Neuron (in vitro differentiated cells): Measurements from ENCODE around the gene GSK3A.

ENCODE experiments used
- H2AFZ ChIP-seq: one replicate; pipeline ENCODE4 v1.6.1; 2013; ENCODE audit warnings: low read depth, mild to moderate bottlenecking, inconsistent platforms, low read length, moderate library complexity
- H3K27me3 ChIP-seq: one replicate; pipeline ENCODE4 v1.6.1; 2013; ENCODE audit warnings: low read length; ENCODE audit not compliant: insufficient read depth
- H3K36me3 ChIP-seq: one replicate; pipeline ENCODE4 v1.6.1; 2013; ENCODE audit warnings: low read length; ENCODE audit not compliant: insufficient read depth
- H3K4me1 ChIP-seq: one replicate; pipeline ENCODE4 v1.6.1; 2013; ENCODE audit warnings: low read length; ENCODE audit not compliant: insufficient read depth
- H3K4me3 ChIP-seq: 2 replicates; pipeline ENCODE4 v1.5.1; 2013; ENCODE audit warnings: mild to moderate bottlenecking, low read length, moderate library complexity
- H3K9me3 ChIP-seq: one replicate; pipeline ENCODE4 v1.6.1; 2013; ENCODE audit warnings: low read length

The GSK3A gene

DNA sequence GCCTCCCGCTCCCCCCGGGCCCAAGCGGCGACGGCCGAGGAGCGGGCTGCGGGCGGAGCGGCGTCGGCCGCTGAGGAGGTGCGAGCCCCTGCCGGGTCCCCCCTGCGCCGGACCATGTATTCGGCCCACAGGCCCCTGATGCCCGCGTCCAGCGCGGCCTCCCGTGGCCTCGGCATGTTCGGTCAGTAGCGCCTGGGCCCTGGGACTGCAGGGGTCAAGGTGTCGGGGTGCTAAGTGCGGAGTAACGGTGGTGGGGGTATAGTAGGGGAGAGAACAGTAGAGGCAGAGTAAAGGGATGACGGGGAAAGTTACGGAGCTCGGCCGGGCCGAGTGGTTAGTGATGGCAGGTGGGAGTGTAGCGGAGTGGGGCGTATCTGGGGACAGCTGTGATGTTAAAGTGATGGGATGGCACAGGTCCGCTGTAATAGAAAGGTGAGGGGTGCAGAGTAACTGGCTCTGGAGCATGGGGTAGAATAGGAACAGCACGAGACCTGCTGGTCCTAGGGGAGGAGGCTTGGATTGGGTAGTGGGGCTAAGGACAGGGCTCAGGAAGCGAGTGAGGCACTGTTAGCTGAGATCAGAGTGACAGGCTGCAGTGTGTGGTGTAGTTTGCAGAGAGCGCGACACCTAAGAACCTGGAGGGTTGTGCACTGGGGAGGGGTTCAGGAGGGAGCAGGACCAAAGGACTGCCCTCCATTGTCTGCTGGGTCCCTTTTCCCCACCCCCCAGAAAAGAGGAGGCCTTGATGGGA lies 42.4 kb upstream of the GSK3A start:
- H3K4me3 ChIP-seq: peak overlapping the region; percentile 67
- peaks cover 32% of the 10 kb centered on the region for H3K36me3 ChIP-seq
- no peaks in the 10 kb centered on the region for H3K9me3 ChIP-seq
- no peaks in the 10 kb centered on the region for H3K27me3 ChIP-seq
- H2AFZ ChIP-seq: no peak overlapping the region
- peaks cover 42% of the 10 kb centered on the region for H3K4me1 ChIP-seq

DNA sequence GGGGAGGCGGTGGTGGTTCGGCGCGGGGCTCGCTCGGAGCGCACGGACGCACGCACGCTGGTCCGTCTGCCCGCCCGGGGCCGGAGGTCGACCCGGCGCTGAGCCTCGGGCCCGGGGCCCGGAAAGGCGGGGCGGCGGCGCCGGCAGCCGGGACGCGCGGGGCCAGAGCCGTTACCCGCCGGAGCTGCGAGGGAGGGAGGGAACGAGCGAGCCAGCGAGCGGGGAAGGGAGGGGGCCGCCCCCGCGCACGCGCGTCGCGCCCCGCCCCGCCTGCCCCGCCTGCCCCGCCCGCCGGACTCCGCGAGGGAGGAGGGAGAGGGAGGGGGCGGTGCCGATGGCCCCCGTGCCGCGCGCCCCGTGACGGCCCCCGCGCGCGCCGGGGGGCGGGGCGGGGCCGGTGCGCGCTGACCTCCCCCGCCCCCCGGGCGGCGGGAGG lies 41.7 kb upstream of the GSK3A start:
- Histone ChIP-seq H2AFZ (no peak overlapping the region), H3K4me3 (peak overlapping the region; percentile 49), H3K36me3 (peaks cover 25% of the 10 kb centered on the region), H3K9me3 (no peaks in the 10 kb centered on the region), H3K4me1 (peaks cover 48% of the 10 kb centered on the region), H3K27me3 (no peaks in the 10 kb centered on the region)

DNA sequence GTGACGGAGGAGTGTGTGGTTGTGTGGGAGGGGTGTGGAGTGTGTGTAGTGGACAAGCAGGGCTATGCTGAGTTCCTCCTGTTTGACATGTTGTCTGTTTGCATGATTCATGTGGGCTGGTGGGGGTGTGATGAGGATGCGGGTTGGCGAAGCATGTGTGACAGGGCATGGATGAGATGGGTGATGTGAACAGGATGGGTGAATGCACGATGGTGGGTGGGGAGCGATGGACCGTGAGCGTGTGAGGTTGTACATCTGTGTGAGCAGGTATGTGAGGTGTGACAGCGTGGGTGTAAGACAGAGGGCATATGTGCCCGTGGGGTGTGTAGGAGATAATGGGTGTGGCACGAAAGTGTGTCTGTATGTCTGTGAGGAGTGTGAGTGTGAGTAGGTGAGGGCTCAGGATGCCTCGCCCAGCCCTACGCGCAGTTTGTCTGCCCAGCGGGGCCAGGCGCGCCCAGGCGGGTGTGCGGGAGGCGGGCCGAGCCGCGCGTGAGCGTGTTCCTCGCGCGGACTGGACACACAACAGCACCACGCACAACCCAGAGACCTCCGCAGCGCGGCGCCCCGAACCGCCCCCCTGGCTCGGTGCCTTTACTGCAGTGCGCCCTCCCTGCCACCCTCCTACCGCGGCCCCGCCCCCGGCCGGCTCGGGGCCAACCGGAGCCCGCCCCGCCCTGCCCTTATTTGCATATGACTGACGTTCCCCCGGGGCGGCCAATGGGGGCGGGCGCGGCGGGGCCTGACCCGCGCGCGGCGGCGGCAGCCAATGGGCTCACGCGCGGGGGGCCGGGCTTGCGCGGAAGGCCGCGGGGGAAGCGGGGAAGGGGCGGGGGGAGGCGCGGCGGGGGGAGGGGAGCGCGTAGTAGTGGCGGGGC lies 41.0 kb upstream of the GSK3A start:
- H3K4me3 ChIP-seq: peak overlapping the region; percentile 49

DNA sequence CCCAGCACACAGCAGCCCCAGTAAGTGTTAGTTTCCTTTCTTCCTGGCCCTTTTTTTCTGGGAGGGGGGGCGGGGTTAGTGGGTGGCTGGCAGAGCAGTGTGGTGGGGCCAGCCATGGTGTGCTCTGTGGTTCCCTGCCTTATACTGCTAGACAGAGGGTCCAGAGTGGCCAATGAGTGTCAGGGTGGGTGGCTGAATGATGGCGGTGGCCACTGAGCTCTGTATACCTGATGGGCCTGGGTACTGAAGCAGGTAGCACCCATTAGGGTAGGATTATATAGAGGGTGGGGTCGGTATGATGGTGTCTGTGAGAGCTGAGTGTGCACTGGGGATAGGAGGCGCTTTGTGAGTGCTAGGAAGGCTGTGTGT lies 40.4 kb upstream of the GSK3A start:
- no peaks in the 10 kb centered on the region for H3K9me3 ChIP-seq
- no peak overlapping the region for H2AFZ ChIP-seq
- H3K4me1 ChIP-seq: peaks cover 52% of the 10 kb centered on the region
- H3K27me3 ChIP-seq: no peaks in the 10 kb centered on the region
- no peak overlapping the region for H3K4me3 ChIP-seq
- peaks cover 12% of the 10 kb centered on the region for H3K36me3 ChIP-seq

More for the DNA sequence above, 41.0 kb upstream of the GSK3A start:
- Histone ChIP-seq H3K9me3 (no peaks in the 10 kb centered on the region), H2AFZ (no peak overlapping the region), H3K27me3 (no peaks in the 10 kb centered on the region), H3K36me3 (peaks cover 18% of the 10 kb centered on the region), H3K4me1 (peaks cover 52% of the 10 kb centered on the region)

DNA sequence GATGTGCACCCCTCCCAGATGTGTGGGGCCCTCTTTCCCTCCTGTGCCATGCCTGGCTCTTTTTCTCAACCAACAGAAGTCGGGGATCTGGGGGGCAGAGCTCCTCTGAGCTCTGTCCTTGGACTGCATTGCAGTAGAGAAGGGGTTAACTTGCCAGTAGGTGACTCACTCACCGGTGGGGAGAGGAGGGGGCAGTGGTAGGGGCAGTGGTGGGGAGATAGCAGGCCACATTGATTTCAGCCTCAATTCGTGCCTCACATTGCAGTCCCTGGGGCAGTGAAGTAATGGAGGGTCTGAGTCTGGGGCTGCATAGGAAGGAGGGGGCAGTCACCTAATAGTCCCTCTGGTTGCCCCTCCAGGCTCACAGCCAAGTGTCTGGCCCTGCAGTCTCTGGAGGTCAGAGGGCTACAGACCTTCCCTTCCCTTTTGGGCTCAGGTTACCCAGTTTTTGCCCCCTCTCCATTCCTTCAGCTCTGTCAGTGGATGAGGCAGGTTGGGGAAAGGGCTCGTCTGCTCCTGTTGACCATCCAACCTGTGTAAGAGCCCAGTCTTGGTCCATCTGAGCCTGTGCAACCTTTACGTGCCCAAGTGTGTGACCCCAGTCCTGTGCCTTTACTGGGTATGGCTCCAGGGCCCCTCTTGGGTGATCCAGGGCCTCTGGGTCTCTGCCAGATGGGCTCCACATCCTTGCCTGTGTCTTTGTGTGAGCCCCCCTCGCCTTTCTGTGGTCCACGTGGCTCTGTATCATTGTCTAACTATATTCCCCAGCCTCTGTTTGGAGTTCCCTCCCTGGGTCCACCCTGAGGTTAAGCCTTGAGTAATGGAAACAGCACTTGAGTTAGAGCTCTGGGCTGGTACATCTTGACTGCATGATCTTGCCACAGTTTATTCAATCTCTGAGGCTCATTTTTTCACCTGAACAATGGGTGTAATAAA lies 39.7 kb upstream of the GSK3A start:
- Histone ChIP-seq H3K4me3 (peak overlapping the region; percentile 77), H3K27me3 (no peaks in the 10 kb centered on the region), H3K4me1 (peaks cover 52% of the 10 kb centered on the region), H3K36me3 (peaks cover 5% of the 10 kb centered on the region), H3K9me3 (no peaks in the 10 kb centered on the region), H2AFZ (no peak overlapping the region)

DNA sequence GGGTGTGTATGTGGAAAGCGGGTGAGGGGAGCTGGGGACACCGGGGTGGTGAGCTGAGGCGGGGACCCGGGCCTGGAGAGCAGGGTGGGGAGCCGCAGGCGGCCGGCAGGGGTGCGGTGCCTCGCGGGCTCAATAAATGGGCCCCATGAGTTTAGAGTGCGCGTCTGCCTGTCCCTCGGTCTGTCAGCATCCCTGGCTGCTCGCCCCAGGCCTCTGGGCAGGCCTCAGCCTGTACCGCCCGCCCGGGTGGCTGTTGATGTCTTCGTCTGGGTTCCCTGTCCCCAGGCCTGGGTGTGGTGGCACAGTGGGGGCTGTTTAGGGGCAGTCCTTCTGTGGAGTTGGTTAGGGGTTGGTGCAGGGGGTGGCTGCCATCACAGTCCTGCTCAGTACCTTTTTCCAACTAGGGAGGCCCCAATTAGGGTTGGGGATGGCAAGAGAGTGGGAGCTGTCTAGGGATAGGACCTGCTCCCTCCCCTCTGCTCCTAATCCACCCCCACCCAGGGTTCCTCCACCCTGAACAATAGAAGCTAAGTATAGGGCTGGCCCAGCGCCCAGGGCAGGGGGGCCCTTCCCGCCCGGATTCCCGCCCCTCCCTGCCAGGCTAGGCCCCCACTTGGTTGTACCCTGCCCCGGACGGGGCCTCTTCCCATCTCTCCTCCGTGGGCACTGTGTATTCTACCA lies 38.9 kb upstream of the GSK3A start:
- Histone ChIP-seq H3K4me3 (peak overlapping the region; percentile 77), H3K4me1 (peaks cover 52% of the 10 kb centered on the region)

DNA sequence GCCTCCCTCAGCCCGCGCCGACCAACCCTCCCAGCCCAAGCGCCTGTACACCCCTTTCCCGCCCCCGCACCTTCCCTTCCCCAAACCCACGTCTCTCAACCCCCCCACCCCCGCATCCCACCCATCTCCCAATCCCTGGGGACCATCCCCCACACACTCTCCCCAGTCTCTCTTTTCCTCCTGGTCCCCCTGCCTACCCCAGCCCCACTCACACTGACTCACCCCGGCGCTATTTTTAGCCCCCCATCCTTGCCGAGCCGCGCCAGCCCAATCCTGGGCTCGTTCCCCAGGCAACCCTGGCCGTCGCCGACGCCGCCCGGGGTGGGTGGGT lies 38.4 kb upstream of the GSK3A start:
- peak overlapping the region; percentile 77 for H3K4me3 ChIP-seq
- H3K9me3 ChIP-seq: no peaks in the 10 kb centered on the region
- H3K36me3 ChIP-seq: no peaks in the 10 kb centered on the region
- H3K4me1 ChIP-seq: peaks cover 47% of the 10 kb centered on the region
- H2AFZ ChIP-seq: no peak overlapping the region
- no peaks in the 10 kb centered on the region for H3K27me3 ChIP-seq

More for the DNA sequence above, 38.9 kb upstream of the GSK3A start:
- Histone ChIP-seq H3K36me3 (no peaks in the 10 kb centered on the region), H3K9me3 (no peaks in the 10 kb centered on the region), H2AFZ (no peak overlapping the region), H3K27me3 (no peaks in the 10 kb centered on the region)

DNA sequence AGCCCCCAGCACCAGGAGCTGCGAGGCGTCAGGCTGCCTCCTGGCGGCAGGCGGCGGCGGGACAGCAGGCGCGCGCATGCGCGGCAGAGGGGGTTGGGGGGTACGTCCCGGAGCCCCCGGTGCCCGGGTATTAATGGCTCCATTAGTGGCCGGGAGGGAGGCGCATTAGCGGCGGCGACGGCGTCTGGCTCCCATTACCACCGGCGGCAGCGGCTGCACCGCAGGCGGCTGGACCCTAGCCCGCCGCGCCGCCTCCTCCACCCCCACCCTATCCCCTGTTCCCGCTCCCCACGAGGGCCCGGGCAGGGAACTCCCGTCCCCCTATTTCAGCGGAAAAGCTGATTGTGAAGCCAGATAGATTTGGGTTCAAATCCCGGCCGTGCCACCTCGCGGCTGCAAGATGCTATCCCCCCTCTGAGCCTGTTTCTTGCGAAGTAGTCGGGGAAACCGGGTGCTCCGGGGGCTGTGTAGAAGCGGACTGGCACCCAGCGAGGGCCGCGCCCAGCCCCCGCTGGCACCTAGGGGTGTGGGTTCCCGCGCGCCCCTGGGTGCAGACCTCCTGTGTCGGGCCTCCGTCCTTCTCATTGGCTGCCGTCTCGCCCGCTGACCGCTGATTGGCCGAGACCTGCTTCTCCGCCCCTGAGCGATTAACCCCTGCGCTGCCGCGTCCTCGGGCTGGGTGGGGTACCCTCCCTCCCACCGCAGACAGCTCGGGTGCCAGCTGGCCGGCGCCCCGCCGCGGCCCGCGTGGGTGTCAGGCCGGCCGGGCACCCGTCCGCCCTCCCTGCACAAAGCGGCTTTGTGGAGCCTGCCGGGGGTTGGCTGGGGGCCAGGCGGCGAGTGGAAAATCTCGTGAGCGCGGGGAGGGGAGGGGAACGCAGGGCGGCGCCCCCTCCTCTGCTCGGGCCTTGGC lies 37.8 kb upstream of the GSK3A start:
- H3K4me3 ChIP-seq: peak overlapping the region; percentile 77
- no peaks in the 10 kb centered on the region for H3K9me3 ChIP-seq
- H3K27me3 ChIP-seq: no peaks in the 10 kb centered on the region
- peaks cover 41% of the 10 kb centered on the region for H3K4me1 ChIP-seq
- peak overlapping the region; percentile 49 for H2AFZ ChIP-seq
- peaks cover 2% of the 10 kb centered on the region for H3K36me3 ChIP-seq

DNA sequence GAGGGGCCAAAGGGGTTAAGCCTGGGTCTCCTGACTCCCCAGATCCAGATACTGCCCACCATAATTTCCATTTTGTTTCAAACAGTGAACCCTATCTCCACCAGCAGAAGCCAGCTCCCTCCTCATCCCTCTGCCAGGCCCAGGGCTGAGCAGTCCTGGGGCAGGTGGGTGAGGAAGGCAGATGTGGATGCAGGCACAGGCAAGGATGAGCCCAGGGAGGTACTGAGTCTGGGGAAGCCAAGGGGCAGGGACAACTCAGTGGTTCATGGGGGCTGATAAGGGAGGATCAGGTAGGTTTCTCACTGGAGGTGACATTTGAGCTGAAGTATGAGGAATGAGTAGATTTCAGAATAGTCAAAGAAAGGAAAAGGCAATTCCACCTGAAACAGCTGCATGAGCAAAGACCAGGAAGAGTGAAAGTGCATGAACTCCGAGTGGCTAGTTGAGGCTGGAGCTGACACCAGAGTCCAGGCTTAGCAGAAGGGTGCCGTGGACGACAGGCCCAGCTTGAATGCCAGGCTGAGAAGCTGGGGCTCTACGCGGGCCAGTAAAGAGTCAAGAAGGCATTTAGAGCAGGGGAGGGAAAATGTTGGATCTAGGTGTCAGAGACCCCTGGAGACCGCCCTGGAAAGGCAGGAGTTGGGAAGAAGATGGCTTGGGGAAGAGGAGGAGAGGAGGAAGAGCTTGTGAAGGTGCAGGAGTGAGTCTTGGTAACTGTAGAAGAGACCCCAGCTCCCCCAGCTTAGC lies 36.9 kb upstream of the GSK3A start:
- Histone ChIP-seq H3K27me3 (no peaks in the 10 kb centered on the region), H3K4me1 (peaks cover 35% of the 10 kb centered on the region), H3K9me3 (no peaks in the 10 kb centered on the region), H3K4me3 (peak overlapping the region; percentile 77), H2AFZ (no peak overlapping the region), H3K36me3 (peaks cover 10% of the 10 kb centered on the region)

DNA sequence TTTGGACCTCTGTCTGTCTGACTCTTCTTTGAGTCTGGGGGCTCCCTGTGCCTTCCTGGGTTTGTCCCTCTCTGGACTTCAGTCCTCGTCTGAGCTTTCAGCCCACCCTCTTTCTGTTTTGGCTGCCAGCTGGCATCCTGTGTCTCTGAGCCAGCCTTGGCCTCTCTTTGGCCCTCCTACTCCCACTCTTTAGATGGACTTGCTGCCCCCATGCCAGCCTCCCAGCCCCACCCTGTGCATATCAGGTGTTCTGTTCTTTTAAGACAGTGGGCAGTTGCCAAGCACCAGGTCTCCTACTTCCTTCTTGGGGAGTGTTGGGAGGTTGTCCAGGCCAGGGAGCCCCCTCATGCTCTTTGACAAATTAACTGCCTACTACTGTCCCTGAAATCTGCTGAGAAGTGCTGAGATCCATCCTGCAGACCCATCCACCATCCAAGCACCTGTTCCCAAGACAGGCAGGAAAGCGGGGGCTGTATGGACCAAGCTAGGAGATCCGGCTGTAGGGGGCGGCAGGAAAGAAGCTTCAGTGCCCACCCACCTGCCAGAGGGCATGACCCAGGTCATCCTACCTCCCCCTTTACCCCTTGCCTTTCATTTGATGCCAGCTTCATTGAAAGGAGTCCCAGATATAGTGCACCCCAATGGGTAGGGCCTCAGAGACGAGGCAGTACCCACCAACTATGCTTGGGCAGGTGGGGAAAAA lies 36.2 kb upstream of the GSK3A start:
- Histone ChIP-seq H3K4me3 (no peak overlapping the region), H2AFZ (no peak overlapping the region), H3K4me1 (peaks cover 35% of the 10 kb centered on the region), H3K36me3 (peaks cover 17% of the 10 kb centered on the region), H3K9me3 (no peaks in the 10 kb centered on the region), H3K27me3 (no peaks in the 10 kb centered on the region)
